Lower leg skin (tissue), 4 donors: ENCODE measurements around the gene UPP2. TPM values are rescaled to one million over a fixed set of nuclear protein-coding genes. Genes with fewer than 3 reads are reported as not detected.

Experiments used
- DNase-seq, 2 donors: peaks; one replicate each; pipeline ENCODE4 v3.0.0-alpha.2; 2019; ENCODE audit warnings: low spot score in 2 of 2
- H3K4me3 ChIP-seq: fragments of 200-600 bp; sonication (generic); 2 replicates; pipeline ENCODE4 v1.5.1; 2017; ENCODE audit warnings: mild to moderate bottlenecking, low read depth; ENCODE audit not compliant: poor library complexity, severe bottlenecking
- CTCF ChIP-seq, 3 donors: fragments of 450-650 bp; IDR thresholded peaks; one replicate each; pipeline ENCODE4 v1.5.1; 2016; ENCODE audit warnings: antibody characterized with exemption in 3 of 3, mild to moderate bottlenecking in 3 of 3, moderate library complexity in 2 of 3
- POLR2A ChIP-seq, 2 donors: fragments of 450-650 bp; IDR thresholded peaks; one replicate each; pipeline ENCODE4 v1.6.1; 2016 to 2017; ENCODE audit warnings: antibody characterized with exemption in 2 of 2, mild to moderate bottlenecking in 1 of 2, moderate library complexity in 1 of 2
- WGBS, 2 donors: methylation state at CpG; one replicate each; pipeline ENCODE4 v1.1.5; 2018; 5-methylcytosine and 5-hydroxymethylcytosine counted together
- intact Hi-C: fragments of 100-400 bp; cut with DNase I; formaldehyde crosslinking; loops from one replicate; pipeline ENCODE4 v1.15.0; 2023; ENCODE audit warnings: low total_unique reads
- total RNA-seq, 4 donors: library from RNA; depleted of rRNA; stranded (reverse); fragments of >200 nt; gene quantifications; one replicate each; pipeline ENCODE4 v1.1.0, GENCODE V29; 2016

UPP2 gene
- not detected for total RNA-seq

GRCh38 chr2:158101384-158101926 is at the start of gene UPP2:
Gene UPP2 (plus strand): TSS chr2:158101876. CDS start chr2:158102064, 188 bp downstream.
- intact Hi-C loops: no loop called here
- H3K4me3 ChIP-seq: no peak within 1 kb of the TSS
- no peak for TF ChIP-seq POLR2A (IDR thresholded peaks at IDR 0.05)
- TF ChIP-seq CTCF (IDR thresholded peaks at IDR 0.05): no peak
- WGBS, 2 donors: 81 to 86% methylated on average over 3 of the region's 3 CpGs
- no peak for DNase-seq

GRCh38 chr2:158052761-158053160 is 48.9 kb upstream of the UPP2 start:
- 93 to 94% methylated on average over 2 of the region's 2 CpGs for WGBS, 2 donors
- no peak for DNase-seq
- intact Hi-C loops: no loop called here
- H3K4me3 ChIP-seq: no peak overlapping the region
- TF ChIP-seq POLR2A (IDR thresholded peaks at IDR 0.05) (no peak), CTCF (IDR thresholded peaks at IDR 0.05) (no peak)

GRCh38 chr2:158056875-158057274 is 44.8 kb upstream of the UPP2 start:
- H3K4me3 ChIP-seq: no peak overlapping the region
- TF ChIP-seq POLR2A (IDR thresholded peaks at IDR 0.05): no peak
- no peak for TF ChIP-seq CTCF (IDR thresholded peaks at IDR 0.05)
- intact Hi-C loops: no loop called here
- WGBS, 2 donors: 67 to 72% methylated on average over 2 of the region's 2 CpGs
- no peak for DNase-seq

- H3K4me3 ChIP-seq: no peak overlapping the region
- TF ChIP-seq POLR2A (IDR thresholded peaks at IDR 0.05) (no peak), CTCF (IDR thresholded peaks at IDR 0.05) (no peak)
- DNase-seq: no peak
- intact Hi-C loops: no loop called here
- WGBS, 2 donors: 76 to 80% methylated on average over 2 of the region's 2 CpGs
Observed at GRCh38 chr2:158060160-158060834, 41.4 kb upstream of the UPP2 start.

- H3K4me3 ChIP-seq: no peak overlapping the region
- 70 to 76% methylated on average over 5 of the region's 5 CpGs for WGBS, 2 donors
- intact Hi-C loops: no loop called here
- TF ChIP-seq CTCF (IDR thresholded peaks at IDR 0.05) (no peak), POLR2A (IDR thresholded peaks at IDR 0.05) (no peak)
- no peak for DNase-seq
Observed at GRCh38 chr2:158060835-158061435, 40.7 kb upstream of the UPP2 start.
